ENCODE results near the gene SLC22A12.
A peak's percentile ranks its signal among the peaks of the same experiment; 100 is the strongest.

SLC22A12 gene

DNA sequence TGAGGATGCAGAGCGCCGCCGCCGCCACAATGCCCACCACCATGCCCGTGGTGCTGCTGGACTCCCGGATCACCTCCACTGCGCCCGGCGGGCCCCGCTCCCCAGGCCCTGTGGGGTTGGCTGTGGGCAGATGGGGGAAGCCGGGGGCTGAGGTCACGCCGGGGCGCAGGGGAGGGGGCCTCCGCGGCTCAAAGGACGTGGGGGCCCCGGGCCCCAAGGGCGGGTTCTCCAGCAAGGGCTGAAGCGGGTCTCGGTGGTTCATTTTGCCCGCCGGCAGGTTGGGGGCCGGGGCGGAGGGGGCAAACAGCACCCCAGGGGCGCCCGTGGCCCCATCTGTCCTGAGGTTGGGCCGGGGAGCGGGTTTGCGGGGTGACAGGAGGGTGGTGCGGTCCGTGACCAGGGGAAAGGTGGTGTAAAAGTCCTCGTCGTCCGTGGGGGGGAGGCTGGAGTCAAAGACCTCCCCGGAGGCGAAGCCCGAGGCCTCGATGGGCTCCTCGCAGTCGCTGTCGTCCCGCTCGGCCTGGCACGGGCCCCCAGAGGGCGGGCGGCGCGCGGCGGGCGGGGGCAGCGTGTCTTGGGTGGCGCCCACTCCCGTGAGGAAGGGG lies 16.5 kb downstream of the SLC22A12 start:
- no peak for DNase-seq
- H3K4me1 Mint-ChIP-seq, result peaks cover 26% of the 10 kb centered on the region
- peaks cover 22% of the 10 kb centered on the region for H3K27me3 Mint-ChIP-seq (ENCODE audit: low read depth, poor library complexity)
- H3K27ac Mint-ChIP-seq, result no peak overlapping the region
- no peaks in the 10 kb centered on the region for H3K9me3 Mint-ChIP-seq
- H3K4me3 Mint-ChIP-seq, result no peak overlapping the region
- TF ChIP-seq, protein P1, sequence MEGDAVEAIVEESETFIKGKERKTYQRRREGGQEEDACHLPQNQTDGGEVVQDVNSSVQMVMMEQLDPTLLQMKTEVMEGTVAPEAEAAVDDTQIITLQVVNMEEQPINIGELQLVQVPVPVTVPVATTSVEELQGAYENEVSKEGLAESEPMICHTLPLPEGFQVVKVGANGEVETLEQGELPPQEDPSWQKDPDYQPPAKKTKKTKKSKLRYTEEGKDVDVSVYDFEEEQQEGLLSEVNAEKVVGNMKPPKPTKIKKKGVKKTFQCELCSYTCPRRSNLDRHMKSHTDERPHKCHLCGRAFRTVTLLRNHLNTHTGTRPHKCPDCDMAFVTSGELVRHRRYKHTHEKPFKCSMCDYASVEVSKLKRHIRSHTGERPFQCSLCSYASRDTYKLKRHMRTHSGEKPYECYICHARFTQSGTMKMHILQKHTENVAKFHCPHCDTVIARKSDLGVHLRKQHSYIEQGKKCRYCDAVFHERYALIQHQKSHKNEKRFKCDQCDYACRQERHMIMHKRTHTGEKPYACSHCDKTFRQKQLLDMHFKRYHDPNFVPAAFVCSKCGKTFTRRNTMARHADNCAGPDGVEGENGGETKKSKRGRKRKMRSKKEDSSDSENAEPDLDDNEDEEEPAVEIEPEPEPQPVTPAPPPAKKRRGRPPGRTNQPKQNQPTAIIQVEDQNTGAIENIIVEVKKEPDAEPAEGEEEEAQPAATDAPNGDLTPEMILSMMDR (IDR thresholded peaks at IDR 0.05), result no peak
- H3K36me3 Mint-ChIP-seq (ENCODE audit: low read depth), result no peaks in the 10 kb centered on the region

DNA sequence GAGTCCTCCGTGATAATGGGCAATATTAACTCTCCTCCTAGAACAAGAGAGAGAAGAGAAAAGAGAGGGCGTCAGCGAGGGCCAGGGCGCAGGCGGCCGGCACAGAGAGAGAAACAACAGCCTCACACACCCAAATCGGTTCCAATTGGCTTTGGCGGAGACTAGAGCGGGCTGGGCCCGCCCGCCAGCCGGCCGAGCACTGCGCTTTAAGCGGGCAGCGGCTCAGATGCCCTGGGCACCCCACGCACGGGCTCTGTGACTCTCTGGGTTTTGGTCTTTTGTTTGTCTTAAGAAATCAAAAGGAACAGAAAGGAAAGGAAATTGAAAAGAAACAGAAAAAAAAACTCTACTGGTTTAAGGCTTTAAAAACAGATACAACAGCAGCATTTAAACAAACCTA lies 17.0 kb downstream of the SLC22A12 start:
- Mint-ChIP-seq H3K27ac (peak overlapping the region; percentile 20), H3K4me3 (no peak overlapping the region), H3K36me3 (ENCODE audit: low read depth) (no peaks in the 10 kb centered on the region), H3K4me1 (peaks cover 26% of the 10 kb centered on the region), H3K27me3 (ENCODE audit: low read depth, poor library complexity) (peaks cover 23% of the 10 kb centered on the region), H3K9me3 (no peaks in the 10 kb centered on the region)
- DNase-seq, result no peak
- TF ChIP-seq, protein P1 (IDR thresholded peaks at IDR 0.05), result no peak

- Mint-ChIP-seq H3K27ac (peak overlapping the region; percentile 40), H3K36me3 (ENCODE audit: low read depth) (no peaks in the 10 kb centered on the region), H3K4me1 (peaks cover 27% of the 10 kb centered on the region), H3K27me3 (ENCODE audit: low read depth, poor library complexity) (peaks cover 23% of the 10 kb centered on the region), H3K4me3 (no peak overlapping the region), H3K9me3 (no peaks in the 10 kb centered on the region)
- no peak for DNase-seq
- TF ChIP-seq, protein P1 (IDR thresholded peaks at IDR 0.05), result no peak
Observed at GRCh38 chr11:64608636-64609035, 17.6 kb downstream of the SLC22A12 start.

GRCh38 chr11:64609436-64610047 lies 18.5 kb downstream of the SLC22A12 start:
- TF ChIP-seq, protein P1 (IDR thresholded peaks at IDR 0.05), result no peak
- Mint-ChIP-seq H3K27me3 (ENCODE audit: low read depth, poor library complexity) (peaks cover 20% of the 10 kb centered on the region), H3K4me1 (peaks cover 33% of the 10 kb centered on the region), H3K9me3 (no peaks in the 10 kb centered on the region), H3K36me3 (ENCODE audit: low read depth) (no peaks in the 10 kb centered on the region), H3K4me3 (no peak overlapping the region), H3K27ac (peak overlapping the region; percentile 24)
- DNase-seq, result no peak

DNA sequence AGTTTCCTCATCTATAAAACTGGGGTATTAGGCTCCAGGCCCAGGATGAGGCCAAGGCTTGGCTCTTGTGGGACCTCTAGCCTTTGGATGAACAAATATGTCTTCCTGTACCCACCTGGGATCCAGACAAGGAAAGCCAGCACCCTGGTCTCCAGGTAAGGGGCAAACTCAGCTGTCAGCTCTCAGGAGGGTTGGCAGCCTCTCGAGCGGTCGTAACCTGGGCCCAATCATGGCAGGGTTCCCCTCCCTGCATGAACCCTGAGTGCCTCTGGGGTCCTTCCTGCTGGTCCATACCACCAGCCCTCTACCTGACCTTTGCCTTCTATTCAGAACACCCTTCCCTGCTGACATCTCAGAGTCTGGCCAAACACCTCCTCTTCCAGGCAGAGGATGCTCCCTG lies 19.6 kb downstream of the SLC22A12 start:
- Mint-ChIP-seq H3K27me3 (ENCODE audit: low read depth, poor library complexity) (peaks cover 15% of the 10 kb centered on the region), H3K36me3 (ENCODE audit: low read depth) (no peaks in the 10 kb centered on the region), H3K4me1 (peaks cover 34% of the 10 kb centered on the region), H3K9me3 (no peaks in the 10 kb centered on the region), H3K27ac (no peak overlapping the region), H3K4me3 (no peak overlapping the region)
- DNase-seq, result no peak
- TF ChIP-seq, protein P1 (IDR thresholded peaks at IDR 0.05), result no peak

- Mint-ChIP-seq H3K27ac (no peak overlapping the region), H3K9me3 (no peaks in the 10 kb centered on the region), H3K36me3 (ENCODE audit: low read depth) (no peaks in the 10 kb centered on the region), H3K4me1 (peaks cover 34% of the 10 kb centered on the region), H3K27me3 (ENCODE audit: low read depth, poor library complexity) (peaks cover 19% of the 10 kb centered on the region), H3K4me3 (no peak overlapping the region)
- TF ChIP-seq, protein P1 (IDR thresholded peaks at IDR 0.05), result no peak
- no peak for DNase-seq
Observed at GRCh38 chr11:64611176-64611575, 20.2 kb downstream of the SLC22A12 start.
